SK-N-SH (cell line): Measurements from ENCODE around the gene HRK. TPM values are rescaled to one million over a fixed set of nuclear protein-coding genes. Genes with fewer than 3 reads are reported as not detected.

ENCODE experiments used
- CTCF ChIA-PET: fragments of 300-600, 350-600 bp; formaldehyde crosslinking; extraction: SDS; loops from one replicate; lab custom pipeline; 2021; lab: Yijun Ruan, JAX
- POLR2A ChIA-PET: fragments of 350-600 bp; sonication (Branson Sonifier 250); formaldehyde crosslinking; extraction: SDS; loops from one replicate; lab custom pipeline; 2020; ENCODE audit warnings: antibody characterized with exemption, inconsistent platforms; lab: Yijun Ruan, JAX
- DNase-seq: peaks from one replicate; pipeline ENCODE4 v3.0.0; 2012
- H2AFZ ChIP-seq: fragments of 200-600 bp; sonication (generic); 2 replicates; pipeline ENCODE4 v1.8.1; 2016; ENCODE audit warnings: antibody characterized with exemption, mild to moderate bottlenecking, low read depth
- H3F3A ChIP-seq: fragments of 200-600 bp; sonication (generic); replicated peaks from 2 replicates; pipeline ENCODE3; 2016; ENCODE audit warnings: antibody characterized with exemption, mild to moderate bottlenecking; ENCODE audit not compliant: insufficient read depth
- H3K27ac ChIP-seq, 2 experiments: fragments of 200-500 bp in 1 of 2; fragments of 200-600 bp in 1 of 2; sonication (Bioruptor generic) in 1 of 2; sonication (generic), shearing (Covaris generic) in 1 of 2; 2 replicates each; pipeline versions ENCODE4 v1.5.1 to v1.6.1; 2014 to 2016; ENCODE audit warnings: low read depth in 2 of 2, inconsistent platforms in 1 of 2, low read length in 1 of 2, mild to moderate bottlenecking in 1 of 2, mixed read lengths in 1 of 2
- H3K27me3 ChIP-seq: fragments of 200-600 bp; sonication (generic), shearing (Covaris generic); 2 replicates; pipeline ENCODE4 v1.6.1; 2016; ENCODE audit warnings: mixed run types; ENCODE audit not compliant: insufficient read depth
- H3K36me3 ChIP-seq, 2 experiments: fragments of 200-500 bp in 1 of 2; fragments of 200-600 bp in 1 of 2; sonication (Bioruptor generic) in 1 of 2; sonication (generic) in 1 of 2; replicated peaks in 1 of 2; 2 replicates each; pipeline versions ENCODE3 to v1.5.1; 2014 to 2016; ENCODE audit warnings: low read length in 1 of 2, mild to moderate bottlenecking in 1 of 2; ENCODE audit not compliant: insufficient read depth in 2 of 2, control insufficient read depth in 1 of 2
- H3K4me1 ChIP-seq, 2 experiments: fragments of 200-500 bp in 1 of 2; fragments of 200-600 bp in 1 of 2; sonication (Bioruptor generic) in 1 of 2; sonication (generic), shearing (Covaris generic) in 1 of 2; 2 replicates each; pipeline versions ENCODE4 v1.5.1 to v1.6.1; 2014 to 2016; ENCODE audit warnings: low read depth in 1 of 2, low read length in 1 of 2, mixed run types in 1 of 2; ENCODE audit not compliant: insufficient read depth in 2 of 2, control insufficient read depth in 1 of 2
- H3K4me2 ChIP-seq: fragments of 200-600 bp; sonication (generic), shearing (Covaris generic); 2 replicates; pipeline ENCODE4 v1.6.1; 2017; ENCODE audit warnings: mixed run types
- H3K4me3 ChIP-seq, 2 experiments: fragments of 200-500 bp in 1 of 2; fragments of 200-600 bp in 1 of 2; sonication (Bioruptor generic) in 1 of 2; sonication (generic), shearing (Covaris generic) in 1 of 2; 2 replicates each; pipeline versions ENCODE4 v1.5.1 to v1.8.1; 2014 to 2016; ENCODE audit warnings: low read depth in 2 of 2, inconsistent platforms in 1 of 2, low read length in 1 of 2, mild to moderate bottlenecking in 1 of 2, mixed read lengths in 1 of 2, moderate library complexity in 1 of 2
- H3K79me2 ChIP-seq: fragments of 200-600 bp; sonication (generic); 2 replicates; pipeline ENCODE4 v1.8.1; 2017; ENCODE audit warnings: mild to moderate bottlenecking; ENCODE audit not compliant: insufficient read depth
- H3K9ac ChIP-seq: fragments of 200-600 bp; sonication (generic); 2 replicates; pipeline ENCODE4 v1.6.1; 2017; ENCODE audit warnings: mixed run types
- H3K9me2 ChIP-seq: fragments of 200-600 bp; sonication (generic); 2 replicates; pipeline ENCODE4 v1.6.1; 2017; ENCODE audit warnings: mixed run types
- H3K9me3 ChIP-seq: fragments of 200-600 bp; sonication (generic); 2 replicates; pipeline ENCODE4 v1.6.1; 2017; ENCODE audit warnings: mixed run types, mild to moderate bottlenecking, moderate library complexity
- H4K20me1 ChIP-seq: fragments of 200-600 bp; sonication (generic); 2 replicates; pipeline ENCODE4 v1.6.1; 2017; ENCODE audit warnings: mild to moderate bottlenecking, mixed run types; ENCODE audit not compliant: insufficient read depth
- EZH2phosphoT487 ChIP-seq: fragments of 200-600 bp; sonication (generic); IDR thresholded peaks from 2 replicates; pipeline ENCODE4 v1.6.1; 2017; ENCODE audit warnings: low read depth, mixed run types, mild to moderate bottlenecking, antibody characterized with exemption, moderate library complexity, borderline replicate concordance
- JUND ChIP-seq: IDR thresholded peaks from 2 replicates; pipeline ENCODE4 v1.4.0; 2012
- MEF2A ChIP-seq: IDR thresholded peaks from 2 replicates; pipeline ENCODE4 v1.4.0; 2012; ENCODE audit warnings: low read depth, borderline replicate concordance
- MXI1 ChIP-seq: IDR thresholded peaks from 2 replicates; pipeline ENCODE4 v1.6.1; 2012; ENCODE audit warnings: mild to moderate bottlenecking, low read depth, low read length, improper control_type of control experiment
- NRF1 ChIP-seq: IDR thresholded peaks from 2 replicates; pipeline ENCODE4 v1.6.1; 2012; ENCODE audit warnings: low read depth, mild to moderate bottlenecking, low read length
- SIN3A ChIP-seq: IDR thresholded peaks from 2 replicates; pipeline ENCODE4 v1.6.1; 2012; ENCODE audit warnings: low read depth, mild to moderate bottlenecking, low read length, moderate library complexity, borderline replicate concordance
- TCF12 ChIP-seq: IDR thresholded peaks from 2 replicates; pipeline ENCODE4 v1.4.0; 2012
- WGBS: methylation state at CpG from one replicate; pipeline ENCODE4 v1.1.6; 2017; ENCODE audit warnings: low lambda C conversion rate; 5-methylcytosine and 5-hydroxymethylcytosine counted together
- polyA plus RNA-seq, 3 experiments: library from polyadenylated mRNA; depleted of rRNA; stranded (reverse); fragments of >200 nt; gene quantifications; 2 replicates each; pipeline ENCODE4 v1.2.3, GENCODE V29; 2012
- TF ChIP-seq, protein P1 (sequence below): IDR thresholded peaks from 2 replicates; pipeline ENCODE4 v1.4.0; 2012; ENCODE audit warnings: low read depth, borderline replicate concordance
- TF ChIP-seq, protein P2 (sequence below): fragments of 150-350 bp; IDR thresholded peaks from 2 replicates; pipeline ENCODE4 v1.6.1; 2017; ENCODE audit warnings: antibody characterized with exemption, low read length, low read depth, borderline replicate concordance
- TF ChIP-seq, protein P3 (sequence below): IDR thresholded peaks from 2 replicates; pipeline ENCODE4; 2012
- TF ChIP-seq, protein P4 (sequence below): fragments of 150-350 bp; IDR thresholded peaks from 2 replicates; pipeline ENCODE4 v1.6.1; 2016; ENCODE audit warnings: mild to moderate bottlenecking, low read depth, low read length

The HRK gene
- polyA plus RNA-seq, 1 of the 3 experiments (the other 2 are of a cell fraction): 0.02 TPM

DNA sequence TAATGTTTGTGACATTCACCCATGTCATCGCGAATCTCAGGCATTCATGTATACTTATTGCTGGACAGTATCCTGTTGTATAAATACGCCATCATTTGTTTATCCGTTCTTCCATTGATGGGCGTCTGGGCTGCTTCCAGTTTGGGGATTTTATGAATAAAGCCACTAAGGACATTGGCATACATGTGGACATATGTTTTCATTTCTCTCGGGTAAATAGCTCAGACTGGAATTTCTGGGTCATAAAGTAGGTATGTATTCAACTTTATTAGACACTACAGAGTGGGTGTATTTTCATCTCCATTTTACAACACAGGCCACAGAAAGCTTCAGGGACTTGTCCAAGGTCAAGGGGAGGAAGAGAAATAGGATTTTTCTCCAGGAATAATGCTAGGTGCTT is 48.9 kb downstream of the HRK start:
- Histone ChIP-seq H3K4me1 (no peaks in the 10 kb centered on the region), H2AFZ (no peak overlapping the region), H3K27ac (no peak overlapping the region), H3K9ac (no peak overlapping the region), H3K27me3 (no peaks in the 10 kb centered on the region), H3F3A (no peaks in the 10 kb centered on the region), H3K4me3 (no peak overlapping the region), H3K79me2 (no peaks in the 10 kb centered on the region), H3K4me2 (no peak overlapping the region), H3K36me3 (peaks cover 0 to 7% of the 10 kb centered on the region in 2 experiments), H4K20me1 (no peaks in the 10 kb centered on the region), H3K9me3 (no peaks in the 10 kb centered on the region), H3K9me2 (no peaks in the 10 kb centered on the region)
- CTCF ChIA-PET: interaction anchor here (1.8 kb wide), 1 partner anchor 10 kb away, joined by 5 read pairs; no protein-coding TSS in a partner anchor
- 80% methylated on average over 6 of the region's 6 CpGs for WGBS
- POLR2A ChIA-PET: no interaction called here
- TF ChIP-seq NRF1: no peak
- TF ChIP-seq SIN3A: no peak
- TF ChIP-seq, protein P1, sequence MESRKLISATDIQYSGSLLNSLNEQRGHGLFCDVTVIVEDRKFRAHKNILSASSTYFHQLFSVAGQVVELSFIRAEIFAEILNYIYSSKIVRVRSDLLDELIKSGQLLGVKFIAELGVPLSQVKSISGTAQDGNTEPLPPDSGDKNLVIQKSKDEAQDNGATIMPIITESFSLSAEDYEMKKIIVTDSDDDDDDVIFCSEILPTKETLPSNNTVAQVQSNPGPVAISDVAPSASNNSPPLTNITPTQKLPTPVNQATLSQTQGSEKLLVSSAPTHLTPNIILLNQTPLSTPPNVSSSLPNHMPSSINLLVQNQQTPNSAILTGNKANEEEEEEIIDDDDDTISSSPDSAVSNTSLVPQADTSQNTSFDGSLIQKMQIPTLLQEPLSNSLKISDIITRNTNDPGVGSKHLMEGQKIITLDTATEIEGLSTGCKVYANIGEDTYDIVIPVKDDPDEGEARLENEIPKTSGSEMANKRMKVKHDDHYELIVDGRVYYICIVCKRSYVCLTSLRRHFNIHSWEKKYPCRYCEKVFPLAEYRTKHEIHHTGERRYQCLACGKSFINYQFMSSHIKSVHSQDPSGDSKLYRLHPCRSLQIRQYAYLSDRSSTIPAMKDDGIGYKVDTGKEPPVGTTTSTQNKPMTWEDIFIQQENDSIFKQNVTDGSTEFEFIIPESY: no peak
- no peak for TF ChIP-seq EZH2phosphoT487
- TF ChIP-seq, protein P2, sequence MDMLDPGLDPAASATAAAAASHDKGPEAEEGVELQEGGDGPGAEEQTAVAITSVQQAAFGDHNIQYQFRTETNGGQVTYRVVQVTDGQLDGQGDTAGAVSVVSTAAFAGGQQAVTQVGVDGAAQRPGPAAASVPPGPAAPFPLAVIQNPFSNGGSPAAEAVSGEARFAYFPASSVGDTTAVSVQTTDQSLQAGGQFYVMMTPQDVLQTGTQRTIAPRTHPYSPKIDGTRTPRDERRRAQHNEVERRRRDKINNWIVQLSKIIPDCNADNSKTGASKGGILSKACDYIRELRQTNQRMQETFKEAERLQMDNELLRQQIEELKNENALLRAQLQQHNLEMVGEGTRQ: no peak
- TF ChIP-seq, protein P3, sequence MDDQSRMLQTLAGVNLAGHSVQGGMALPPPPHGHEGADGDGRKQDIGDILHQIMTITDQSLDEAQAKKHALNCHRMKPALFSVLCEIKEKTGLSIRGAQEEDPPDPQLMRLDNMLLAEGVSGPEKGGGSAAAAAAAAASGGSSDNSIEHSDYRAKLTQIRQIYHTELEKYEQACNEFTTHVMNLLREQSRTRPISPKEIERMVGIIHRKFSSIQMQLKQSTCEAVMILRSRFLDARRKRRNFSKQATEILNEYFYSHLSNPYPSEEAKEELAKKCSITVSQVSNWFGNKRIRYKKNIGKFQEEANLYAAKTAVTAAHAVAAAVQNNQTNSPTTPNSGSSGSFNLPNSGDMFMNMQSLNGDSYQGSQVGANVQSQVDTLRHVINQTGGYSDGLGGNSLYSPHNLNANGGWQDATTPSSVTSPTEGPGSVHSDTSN: no peak
- TF ChIP-seq, protein P4, sequence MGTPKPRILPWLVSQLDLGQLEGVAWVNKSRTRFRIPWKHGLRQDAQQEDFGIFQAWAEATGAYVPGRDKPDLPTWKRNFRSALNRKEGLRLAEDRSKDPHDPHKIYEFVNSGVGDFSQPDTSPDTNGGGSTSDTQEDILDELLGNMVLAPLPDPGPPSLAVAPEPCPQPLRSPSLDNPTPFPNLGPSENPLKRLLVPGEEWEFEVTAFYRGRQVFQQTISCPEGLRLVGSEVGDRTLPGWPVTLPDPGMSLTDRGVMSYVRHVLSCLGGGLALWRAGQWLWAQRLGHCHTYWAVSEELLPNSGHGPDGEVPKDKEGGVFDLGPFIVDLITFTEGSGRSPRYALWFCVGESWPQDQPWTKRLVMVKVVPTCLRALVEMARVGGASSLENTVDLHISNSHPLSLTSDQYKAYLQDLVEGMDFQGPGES: no peak
- no peak for TF ChIP-seq MXI1
- no peak for TF ChIP-seq JUND
- TF ChIP-seq TCF12: no peak
- DNase-seq: no peak

DNA sequence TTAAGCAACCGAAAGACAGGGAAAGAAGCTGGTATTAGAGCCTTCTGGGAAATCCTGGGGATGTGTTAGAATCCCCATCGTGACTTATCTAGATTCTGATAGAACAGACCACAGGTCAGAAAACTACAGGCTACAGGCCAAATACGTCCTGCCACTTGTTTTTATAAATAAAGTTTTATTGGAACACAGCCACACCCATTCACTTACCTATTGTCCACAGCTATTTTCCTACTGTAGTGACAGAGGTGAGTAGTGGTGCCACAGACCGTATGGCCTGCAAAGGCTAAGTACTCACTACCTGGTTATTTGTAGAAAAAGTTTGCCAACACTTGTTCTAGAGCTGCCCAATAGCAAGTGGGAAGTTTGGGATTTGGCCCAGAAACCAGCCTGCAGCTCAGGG is 53.8 kb downstream of the HRK start:
- Histone ChIP-seq H3K4me3 (no peak overlapping the region), H2AFZ (no peak overlapping the region), H3K27ac (no peak overlapping the region), H4K20me1 (no peaks in the 10 kb centered on the region), H3F3A (no peaks in the 10 kb centered on the region), H3K4me2 (no peak overlapping the region), H3K36me3 (no peaks in the 10 kb centered on the region), H3K27me3 (no peaks in the 10 kb centered on the region), H3K79me2 (no peaks in the 10 kb centered on the region), H3K9me3 (no peaks in the 10 kb centered on the region), H3K9me2 (no peaks in the 10 kb centered on the region), H3K9ac (no peak overlapping the region), H3K4me1 (no peaks in the 10 kb centered on the region)
- CTCF ChIA-PET: no interaction called here
- no peak for TF ChIP-seq MEF2A
- TF ChIP-seq, protein P4: no peak
- DNase-seq: no peak
- POLR2A ChIA-PET: no interaction called here
- 87% methylated on average over 4 of the region's 4 CpGs for WGBS
